Measurements from ENCODE around the gene CCSAP.

Gene CCSAP

GRCh38 chr1:229374485-229374884, 31.6 kb upstream of the CCSAP start:
- Mint-ChIP-seq H3K4me3 (no peak overlapping the region), H3K27ac (no peak overlapping the region), H3K4me1 (ENCODE audit: low read depth) (peaks cover 3% of the 10 kb centered on the region), H3K9me3 (no peaks in the 10 kb centered on the region), H3K36me3 (ENCODE audit: low read depth) (no peaks in the 10 kb centered on the region), H3K27me3 (peaks cover 21% of the 10 kb centered on the region)

GRCh38 chr1:229373395-229373794, 30.5 kb upstream of the CCSAP start:
- H3K27me3 Mint-ChIP-seq = peaks cover 21% of the 10 kb centered on the region
- no peak overlapping the region for H3K4me3 Mint-ChIP-seq
- H3K4me1 Mint-ChIP-seq (ENCODE audit: low read depth) = peaks cover 3% of the 10 kb centered on the region
- no peaks in the 10 kb centered on the region for H3K9me3 Mint-ChIP-seq
- H3K27ac Mint-ChIP-seq = no peak overlapping the region
- no peaks in the 10 kb centered on the region for H3K36me3 Mint-ChIP-seq (ENCODE audit: low read depth)

- Mint-ChIP-seq H3K4me3 (no peak overlapping the region), H3K27me3 (peaks cover 21% of the 10 kb centered on the region), H3K9me3 (no peaks in the 10 kb centered on the region), H3K4me1 (ENCODE audit: low read depth) (peaks cover 3% of the 10 kb centered on the region), H3K27ac (no peak overlapping the region), H3K36me3 (ENCODE audit: low read depth) (no peaks in the 10 kb centered on the region)
Observed at GRCh38 chr1:229372251-229372650, 29.4 kb upstream of the CCSAP start.

- H3K9me3 Mint-ChIP-seq = no peaks in the 10 kb centered on the region
- no peak overlapping the region for H3K4me3 Mint-ChIP-seq
- no peaks in the 10 kb centered on the region for H3K36me3 Mint-ChIP-seq (ENCODE audit: low read depth)
- peaks cover 21% of the 10 kb centered on the region for H3K27me3 Mint-ChIP-seq
- H3K27ac Mint-ChIP-seq = no peak overlapping the region
- H3K4me1 Mint-ChIP-seq (ENCODE audit: low read depth) = peaks cover 3% of the 10 kb centered on the region
Observed at GRCh38 chr1:229371624-229372023, 28.8 kb upstream of the CCSAP start.

GRCh38 chr1:229370601-229371021, 27.8 kb upstream of the CCSAP start:
- Mint-ChIP-seq H3K27ac (no peak overlapping the region), H3K4me1 (ENCODE audit: low read depth) (peaks cover 3% of the 10 kb centered on the region), H3K9me3 (no peaks in the 10 kb centered on the region), H3K36me3 (ENCODE audit: low read depth) (no peaks in the 10 kb centered on the region), H3K27me3 (peaks cover 24% of the 10 kb centered on the region), H3K4me3 (no peak overlapping the region)

- Mint-ChIP-seq H3K9me3 (no peaks in the 10 kb centered on the region), H3K4me3 (no peak overlapping the region), H3K27me3 (peaks cover 44% of the 10 kb centered on the region), H3K27ac (no peak overlapping the region), H3K36me3 (ENCODE audit: low read depth) (no peaks in the 10 kb centered on the region), H3K4me1 (ENCODE audit: low read depth) (peaks cover 3% of the 10 kb centered on the region)
Observed at GRCh38 chr1:229368347-229368746, 25.5 kb upstream of the CCSAP start.

- Mint-ChIP-seq H3K4me1 (ENCODE audit: low read depth) (peaks cover 3% of the 10 kb centered on the region), H3K27ac (no peak overlapping the region), H3K27me3 (peaks cover 41% of the 10 kb centered on the region), H3K4me3 (no peak overlapping the region), H3K36me3 (ENCODE audit: low read depth) (no peaks in the 10 kb centered on the region), H3K9me3 (no peaks in the 10 kb centered on the region)
Observed at GRCh38 chr1:229365569-229365968, 22.7 kb upstream of the CCSAP start.

GRCh38 chr1:229364207-229365065, 21.6 kb upstream of the CCSAP start:
- H3K27ac Mint-ChIP-seq = no peak overlapping the region
- no peaks in the 10 kb centered on the region for H3K9me3 Mint-ChIP-seq
- no peaks in the 10 kb centered on the region for H3K4me1 Mint-ChIP-seq (ENCODE audit: low read depth)
- no peaks in the 10 kb centered on the region for H3K36me3 Mint-ChIP-seq (ENCODE audit: low read depth)
- peaks cover 45% of the 10 kb centered on the region for H3K27me3 Mint-ChIP-seq
- no peak overlapping the region for H3K4me3 Mint-ChIP-seq

- Mint-ChIP-seq H3K4me1 (ENCODE audit: low read depth) (no peaks in the 10 kb centered on the region), H3K36me3 (ENCODE audit: low read depth) (no peaks in the 10 kb centered on the region), H3K27me3 (peaks cover 48% of the 10 kb centered on the region), H3K27ac (no peak overlapping the region), H3K4me3 (no peak overlapping the region), H3K9me3 (no peaks in the 10 kb centered on the region)
Observed at GRCh38 chr1:229363723-229364122, 20.9 kb upstream of the CCSAP start.

GRCh38 chr1:229360420-229360819, 17.6 kb upstream of the CCSAP start:
- Mint-ChIP-seq H3K27ac (no peak overlapping the region), H3K9me3 (peaks cover 9% of the 10 kb centered on the region), H3K4me1 (ENCODE audit: low read depth) (no peaks in the 10 kb centered on the region), H3K27me3 (peaks cover 74% of the 10 kb centered on the region), H3K4me3 (no peak overlapping the region), H3K36me3 (ENCODE audit: low read depth) (no peaks in the 10 kb centered on the region)

GRCh38 chr1:229355661-229356060, 12.8 kb upstream of the CCSAP start:
- Mint-ChIP-seq H3K4me3 (no peak overlapping the region), H3K36me3 (ENCODE audit: low read depth) (no peaks in the 10 kb centered on the region), H3K4me1 (ENCODE audit: low read depth) (no peaks in the 10 kb centered on the region), H3K27ac (no peak overlapping the region), H3K27me3 (peaks cover 73% of the 10 kb centered on the region), H3K9me3 (peaks cover 12% of the 10 kb centered on the region)

GRCh38 chr1:229354226-229354625, 11.4 kb upstream of the CCSAP start:
- Mint-ChIP-seq H3K4me1 (ENCODE audit: low read depth) (no peaks in the 10 kb centered on the region), H3K27me3 (peaks cover 59% of the 10 kb centered on the region), H3K4me3 (no peak overlapping the region), H3K36me3 (ENCODE audit: low read depth) (no peaks in the 10 kb centered on the region), H3K27ac (no peak overlapping the region), H3K9me3 (peaks cover 12% of the 10 kb centered on the region)

- no peak overlapping the region for H3K4me3 Mint-ChIP-seq
- H3K9me3 Mint-ChIP-seq = peaks cover 12% of the 10 kb centered on the region
- H3K27me3 Mint-ChIP-seq = peaks cover 52% of the 10 kb centered on the region
- no peaks in the 10 kb centered on the region for H3K4me1 Mint-ChIP-seq (ENCODE audit: low read depth)
- no peak overlapping the region for H3K27ac Mint-ChIP-seq
- no peaks in the 10 kb centered on the region for H3K36me3 Mint-ChIP-seq (ENCODE audit: low read depth)
Observed at GRCh38 chr1:229352975-229353374, 10.1 kb upstream of the CCSAP start.

GRCh38 chr1:229349463-229350385, 6.9 kb upstream of the CCSAP start:
- no peak overlapping the region for H3K4me3 Mint-ChIP-seq
- H3K4me1 Mint-ChIP-seq (ENCODE audit: low read depth) = no peaks in the 10 kb centered on the region
- H3K9me3 Mint-ChIP-seq = no peaks in the 10 kb centered on the region
- H3K36me3 Mint-ChIP-seq (ENCODE audit: low read depth) = no peaks in the 10 kb centered on the region
- H3K27me3 Mint-ChIP-seq = peaks cover 41% of the 10 kb centered on the region
- H3K27ac Mint-ChIP-seq = no peak overlapping the region

- Mint-ChIP-seq H3K27me3 (peaks cover 30% of the 10 kb centered on the region), H3K4me1 (ENCODE audit: low read depth) (peaks cover 6% of the 10 kb centered on the region), H3K27ac (no peak overlapping the region), H3K9me3 (no peaks in the 10 kb centered on the region), H3K36me3 (ENCODE audit: low read depth) (no peaks in the 10 kb centered on the region), H3K4me3 (no peak overlapping the region)
Observed at GRCh38 chr1:229347528-229347927, 4.7 kb upstream of the CCSAP start.

Measured in stimulated activated naive CD8-positive, alpha-beta T cell treated with anti-CD3 and anti-CD28 coated beads, Interleukin-15, Interleukin-2, amounts not matched to agents 100 ng/mL and 50 ng/mL, for 24 hours (primary cell).